Spleen (tissue), 11 donors: ENCODE measurements around the gene TSFM. TPM values are rescaled to one million over a fixed set of nuclear protein-coding genes. Genes with fewer than 3 reads are reported as not detected.

ENCODE experiments used
- DNase-seq: peaks from one replicate; pipeline ENCODE4 v3.0.0-alpha.2; 2020
- H3K27ac ChIP-seq, 8 donors: fragments of 200-600 bp; sonication (generic) in 7 of 8; 1 replicate in 4 of 8; 2 replicates in 4 of 8; pipeline versions ENCODE4 v1.5.0 to v1.8.0; 2016 to 2021; ENCODE audit warnings: inconsistent platforms in 4 of 8, mild to moderate bottlenecking in 4 of 8, moderate library complexity in 1 of 8
- H3K27me3 ChIP-seq, 7 donors: fragments of 200-600 bp; sonication (generic) in 6 of 7; replicated peaks in 1 of 7; 1 replicate in 4 of 7; 2 replicates in 3 of 7; pipeline versions ENCODE4 v1.5.0 to v1.8.0; 2016 to 2021; ENCODE audit warnings: inconsistent platforms in 3 of 7, mild to moderate bottlenecking in 1 of 7
- H3K36me3 ChIP-seq, 6 donors: fragments of 200-600 bp; sonication (generic) in 5 of 6; 1 replicate in 4 of 6; 2 replicates in 2 of 6; pipeline versions ENCODE4 v1.5.0 to v1.8.0; 2016 to 2021; ENCODE audit warnings: inconsistent platforms in 2 of 6
- H3K4me1 ChIP-seq, 6 donors: fragments of 200-600 bp; sonication (generic) in 5 of 6; 1 replicate in 3 of 6; 2 replicates in 3 of 6; pipeline versions ENCODE4 v1.5.0 to v1.8.0; 2016 to 2021; ENCODE audit warnings: inconsistent platforms in 3 of 6
- H3K4me3 ChIP-seq, 8 donors: fragments of 200-600 bp; sonication (generic) in 7 of 8; 1 replicate in 4 of 8; 2 replicates in 4 of 8; pipeline versions ENCODE4 v1.5.0 to v1.8.0; 2016 to 2021; ENCODE audit warnings: inconsistent platforms in 4 of 8, mild to moderate bottlenecking in 4 of 8, moderate library complexity in 2 of 8
- H3K9me3 ChIP-seq, 8 donors: fragments of 200-600 bp; sonication (generic) in 7 of 8; 1 replicate in 4 of 8; 2 replicates in 4 of 8; pipeline versions ENCODE4 v1.5.0 to v1.8.0; 2016 to 2021; ENCODE audit warnings: inconsistent platforms in 4 of 8
- POLR2A ChIP-seq, 3 donors: fragments of 450-650 bp; IDR thresholded peaks; one replicate each; pipeline ENCODE4 v1.5.1; 2017; ENCODE audit warnings: antibody characterized with exemption in 3 of 3, mild to moderate bottlenecking in 1 of 3
- POLR2AphosphoS5 ChIP-seq, 3 donors: sonication (generic); formaldehyde crosslinking; IDR thresholded peaks; one replicate each; pipeline ENCODE4 v1.5.1; 2017; ENCODE audit warnings: antibody characterized with exemption in 3 of 3
- WGBS, 5 donors: extraction: QIAGEN DNeasy Blood & Tissue Kit in 3 of 5; methylation state at CpG; one replicate each; pipeline versions ENCODE4 v1.1.5 to v1.1.7; 2013 to 2018; 5-methylcytosine and 5-hydroxymethylcytosine counted together
- intact Hi-C: fragments of 100-400 bp; cut with DNase I; formaldehyde crosslinking; loops from one replicate; pipeline ENCODE4 v1.15.0; 2023; ENCODE audit warnings: low total_unique reads
- polyA plus RNA-seq, 3 donors: library from polyadenylated mRNA; stranded (reverse); fragments of 200-250 nt; gene quantifications; one replicate each; pipeline ENCODE4 v1.2.1, GENCODE V29; 2013
- total RNA-seq, 7 donors: library from RNA; depleted of rRNA in 3 of 7; stranded (reverse); fragments of >200 nt in 3 of 7; fragmentation: NEBNext Ultra II Directional in 4 of 7; extraction: Animal tissue kit (Norgen Biotek cat#: 25700) in 4 of 7; gene quantifications; one replicate each; pipeline versions ENCODE4 v1.1.0 to v1.2.1, GENCODE V29; 2016 to 2021
- TF ChIP-seq, protein P1 (sequence below), 11 experiments: fragments of 200-600 bp in 7 of 11; fragments of 450-650 bp in 4 of 11; sonication (generic) in 4 of 11; IDR thresholded peaks in 8 of 11; conservative IDR thresholded peaks in 3 of 11; 1 replicate in 7 of 11; 2 replicates in 4 of 11; pipeline versions ENCODE4 v1.4.0 to v1.8.0; 2016 to 2021; ENCODE audit warnings: antibody characterized with exemption in 11 of 11, inconsistent platforms in 4 of 11, mild to moderate bottlenecking in 1 of 11
- donor health status: healthy with polysubstance abuse.
- donor health status: DM: no; HTN: no; CAD: no; lungs with moderate emphysema.
- donor health status: DM: no; HTN: no; CAD: no.
- donor health status: Bipolar disorder and iron deficiency.
- donor health status: healthy.
- donor health status: DM: no; HTN: no; CAD: no.
- donor health status: DM: yes; HTN: yes; CAD: no.

The TSFM gene
- total and polyA plus RNA-seq, 10 donors = 13.2 to 38.2 (median 18.1) TPM

DNA sequence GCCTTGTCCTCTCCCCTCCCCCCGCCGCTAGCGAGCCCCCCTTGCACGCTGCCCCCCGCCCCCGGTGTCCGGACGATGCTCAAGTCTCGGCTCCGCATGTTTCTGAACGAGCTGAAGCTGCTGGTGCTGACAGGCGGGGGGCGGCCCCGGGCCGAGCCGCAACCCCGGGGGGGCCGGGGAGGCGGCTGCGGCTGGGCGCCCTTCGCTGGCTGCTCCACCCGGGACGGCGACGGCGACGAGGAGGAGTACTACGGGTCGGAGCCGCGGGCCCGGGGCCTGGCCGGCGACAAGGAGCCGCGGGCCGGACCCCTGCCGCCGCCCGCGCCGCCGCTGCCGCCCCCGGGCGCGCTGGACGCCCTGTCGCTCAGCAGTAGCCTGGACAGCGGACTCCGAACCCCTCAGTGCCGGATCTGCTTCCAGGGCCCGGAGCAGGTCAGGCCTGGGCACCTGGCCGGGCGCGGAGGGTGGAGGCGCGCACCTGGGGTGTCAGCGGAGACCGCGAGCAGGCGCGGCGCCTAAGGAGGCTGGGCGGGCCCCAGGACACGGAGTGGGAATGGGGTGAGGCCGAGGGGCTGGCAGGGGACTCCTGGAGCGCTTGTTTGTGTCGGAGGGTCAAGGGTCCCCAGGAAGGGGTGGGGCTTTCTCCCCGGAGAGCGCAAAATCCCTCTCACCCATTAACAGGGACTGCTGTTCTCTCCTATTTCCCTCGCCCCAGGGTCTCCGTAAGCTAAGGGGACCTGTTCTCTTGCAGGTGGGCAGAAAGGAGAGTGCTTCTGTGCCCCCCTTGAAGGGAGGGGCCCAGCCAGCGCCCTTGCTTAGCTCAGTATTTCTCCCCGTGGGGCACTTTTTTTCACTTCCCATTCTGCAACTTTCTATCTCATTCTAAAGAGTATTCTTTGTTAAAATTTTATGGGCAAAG lies 26.9 kb upstream of the TSFM start:
- Histone ChIP-seq H3K4me3 (peak overlapping the region; percentile 58 to 95 (median 70)), H3K4me1 (peaks cover 25 to 75% (median 51%) of the 10 kb centered on the region in 6 donors)
- TF ChIP-seq POLR2AphosphoS5 (IDR thresholded peaks at IDR 0.05) (peak in 1 of 3 donors; percentile 39), POLR2A (IDR thresholded peaks at IDR 0.05) (no peak)

DNA sequence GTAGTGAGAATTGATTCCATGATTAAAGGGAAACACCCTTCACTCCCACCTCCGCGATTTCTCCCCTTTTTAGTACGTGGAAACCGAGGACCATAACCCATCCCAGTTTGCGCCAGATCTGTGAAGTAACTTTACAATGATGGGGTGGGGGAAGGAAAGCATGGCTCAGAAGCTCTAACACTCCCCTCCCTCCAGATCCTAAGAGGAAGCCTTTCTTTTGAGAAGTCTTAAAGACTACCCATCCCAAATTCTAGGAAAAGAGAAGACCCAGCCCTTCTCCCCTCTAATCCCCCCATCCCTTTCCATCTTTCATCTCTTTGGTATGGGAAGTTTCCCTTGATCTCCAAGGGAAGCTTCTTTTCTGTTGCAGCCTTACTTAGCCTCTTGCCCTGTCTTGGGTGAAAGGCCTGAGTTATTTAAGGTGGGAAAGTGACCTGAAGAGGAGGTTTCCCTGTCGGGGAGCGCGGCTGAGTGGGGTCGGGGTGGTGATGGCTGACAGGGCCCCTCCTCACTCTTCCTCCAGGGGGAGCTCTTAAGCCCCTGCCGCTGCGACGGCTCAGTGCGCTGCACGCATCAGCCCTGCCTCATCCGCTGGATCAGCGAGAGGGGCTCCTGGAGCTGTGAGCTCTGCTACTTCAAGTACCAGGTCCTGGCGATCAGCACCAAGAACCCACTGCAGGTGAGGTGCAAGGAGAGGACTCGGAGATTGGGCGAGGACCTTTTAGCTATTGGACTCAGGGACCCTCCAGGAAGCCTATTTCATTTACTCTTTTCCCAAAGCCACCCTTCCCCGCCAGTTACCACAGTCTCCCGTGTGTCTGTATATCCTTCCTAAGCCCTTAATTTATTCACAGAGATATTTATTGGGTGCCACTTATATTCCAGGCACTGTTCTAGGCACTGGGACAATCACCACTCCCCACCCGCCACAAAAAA lies 25.9 kb upstream of the TSFM start:
- H3K27ac ChIP-seq = peak overlapping the region in 6 of 8 donors; percentile 78 to 95 (median 86)
- DNase-seq = peak; percentile 92

More for the DNA sequence above, 26.9 kb upstream of the TSFM start:
- WGBS, 5 donors = 0 to 3% (median 1%) methylated on average over 16 to 76 of the region's 76 CpGs
- H3K36me3 ChIP-seq = peaks cover 0 to 26% (median 20%) of the 10 kb centered on the region in 6 donors
- peak overlapping the region; percentile 65 to 95 (median 83) for H3K27ac ChIP-seq
- no peaks in the 10 kb centered on the region for H3K9me3 ChIP-seq
- peak; percentile 91 for DNase-seq
- peaks cover 0 to 10% (median 0%) of the 10 kb centered on the region in 7 donors for H3K27me3 ChIP-seq
- intact Hi-C loops = no loop called here

DNA sequence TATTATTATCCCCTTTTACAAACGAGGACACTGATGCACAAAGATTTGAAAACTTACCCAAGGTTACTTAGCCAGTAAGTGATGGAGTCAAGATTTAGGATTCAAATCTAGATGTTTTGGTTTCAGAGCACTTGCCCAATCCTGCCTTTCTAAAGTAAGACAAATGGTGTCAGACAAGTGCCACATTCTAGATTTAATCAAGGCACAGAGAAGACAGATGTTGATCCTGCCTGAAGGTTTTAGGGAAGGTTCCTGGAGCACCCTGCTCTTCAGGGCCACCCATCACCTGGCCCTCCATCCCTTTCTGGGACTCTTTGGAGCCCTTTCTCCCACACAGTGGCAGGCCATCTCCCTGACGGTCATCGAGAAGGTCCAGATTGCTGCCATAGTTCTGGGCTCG lies 24.8 kb upstream of the TSFM start:
- Histone ChIP-seq H3K4me1 (peaks cover 14 to 57% (median 36%) of the 10 kb centered on the region in 6 donors), H3K9me3 (no peaks in the 10 kb centered on the region), H3K4me3 (no peak overlapping the region), H3K36me3 (peaks cover 0 to 23% (median 19%) of the 10 kb centered on the region in 6 donors), H3K27me3 (peaks cover 0 to 10% (median 0%) of the 10 kb centered on the region in 7 donors), H3K27ac (no peak overlapping the region)
- TF ChIP-seq POLR2AphosphoS5 (IDR thresholded peaks at IDR 0.05) = no peak
- TF ChIP-seq, protein P1, sequence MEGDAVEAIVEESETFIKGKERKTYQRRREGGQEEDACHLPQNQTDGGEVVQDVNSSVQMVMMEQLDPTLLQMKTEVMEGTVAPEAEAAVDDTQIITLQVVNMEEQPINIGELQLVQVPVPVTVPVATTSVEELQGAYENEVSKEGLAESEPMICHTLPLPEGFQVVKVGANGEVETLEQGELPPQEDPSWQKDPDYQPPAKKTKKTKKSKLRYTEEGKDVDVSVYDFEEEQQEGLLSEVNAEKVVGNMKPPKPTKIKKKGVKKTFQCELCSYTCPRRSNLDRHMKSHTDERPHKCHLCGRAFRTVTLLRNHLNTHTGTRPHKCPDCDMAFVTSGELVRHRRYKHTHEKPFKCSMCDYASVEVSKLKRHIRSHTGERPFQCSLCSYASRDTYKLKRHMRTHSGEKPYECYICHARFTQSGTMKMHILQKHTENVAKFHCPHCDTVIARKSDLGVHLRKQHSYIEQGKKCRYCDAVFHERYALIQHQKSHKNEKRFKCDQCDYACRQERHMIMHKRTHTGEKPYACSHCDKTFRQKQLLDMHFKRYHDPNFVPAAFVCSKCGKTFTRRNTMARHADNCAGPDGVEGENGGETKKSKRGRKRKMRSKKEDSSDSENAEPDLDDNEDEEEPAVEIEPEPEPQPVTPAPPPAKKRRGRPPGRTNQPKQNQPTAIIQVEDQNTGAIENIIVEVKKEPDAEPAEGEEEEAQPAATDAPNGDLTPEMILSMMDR (IDR thresholded peaks at IDR 0.05 in 8 of 11, conservative IDR thresholded peaks at IDR 0.05 in 3 of 11) = no peak
- TF ChIP-seq POLR2A (IDR thresholded peaks at IDR 0.05) = no peak
- no peak for DNase-seq
- 87 to 95% (median 92%) methylated on average over 4 of the region's 4 CpGs for WGBS, 5 donors
- intact Hi-C loops = no loop called here

More for the DNA sequence above, 25.9 kb upstream of the TSFM start:
- Histone ChIP-seq H3K4me1 (peaks cover 16 to 65% (median 42%) of the 10 kb centered on the region in 6 donors), H3K36me3 (peaks cover 0 to 23% (median 19%) of the 10 kb centered on the region in 6 donors), H3K27me3 (peaks cover 0 to 10% (median 0%) of the 10 kb centered on the region in 7 donors), H3K9me3 (no peaks in the 10 kb centered on the region), H3K4me3 (peak overlapping the region in 7 of 8 donors; percentile 58 to 95 (median 72))
- intact Hi-C loops = no loop called here
- 30 to 38% (median 33%) methylated on average over 22 of the region's 22 CpGs for WGBS, 5 donors
- TF ChIP-seq POLR2A (IDR thresholded peaks at IDR 0.05) (no peak), POLR2AphosphoS5 (IDR thresholded peaks at IDR 0.05) (peak; percentile 44 to 60 (median 51))
- TF ChIP-seq, protein P1 (IDR thresholded peaks at IDR 0.05 in 8 of 11, conservative IDR thresholded peaks at IDR 0.05 in 3 of 11) = peak in 10 of 11 experiments; percentile 51 to 86 (median 74)
